CD4-positive, alpha-beta T cell (primary cell): ENCODE measurements around the gene ADAMTS17. TPM values are rescaled to one million over a fixed set of nuclear protein-coding genes. Genes with fewer than 3 reads are reported as not detected.

ENCODE experiments used
- ATAC-seq: fragments of 200-7000 bp; cut with Tn5 transposase; one replicate; pipeline ENCODE4 v1.10.0; 2022; ENCODE audit warnings: mild to moderate bottlenecking; ENCODE audit not compliant: poor library complexity
- CTCF ChIA-PET: fragments of 350-600 bp; sonication (Branson Sonifier 250); formaldehyde crosslinking; loops from one replicate; lab custom pipeline; 2021; ENCODE audit warnings: antibody characterized with exemption, inconsistent platforms; lab: Charles Lee
- POLR2A ChIA-PET: fragments of 350-600 bp; sonication (Branson Sonifier 250); formaldehyde crosslinking; loops from one replicate; lab custom pipeline; 2021; ENCODE audit warnings: antibody characterized with exemption, inconsistent platforms; lab: Charles Lee
- DNase-seq, 14 experiments: peaks; one replicate each; pipeline ENCODE4 v3.0.0-alpha.2; 2013 to 2020; ENCODE audit warnings: mixed read lengths in 2 of 14
- H3K27ac ChIP-seq, 2 donors: one replicate each; pipeline versions ENCODE4 v1.5.1 to v1.7.0; 2013; ENCODE audit warnings: low read length in 2 of 2, low read depth in 1 of 2, mild to moderate bottlenecking in 1 of 2
- H3K27me3 ChIP-seq, 2 experiments: 1 replicate in 1 of 2; 2 replicates in 1 of 2; pipeline versions ENCODE4 v1.6.1 to v1.7.0; 2013; ENCODE audit warnings: low read length in 2 of 2, control low read depth in 1 of 2, mild to moderate bottlenecking in 1 of 2, moderate library complexity in 1 of 2; ENCODE audit not compliant: insufficient read depth in 2 of 2, control insufficient read depth in 1 of 2
- H3K36me3 ChIP-seq: one replicate; pipeline ENCODE4 v1.6.1; 2013; ENCODE audit warnings: low read length, control low read depth; ENCODE audit not compliant: insufficient read depth
- H3K4me1 ChIP-seq: one replicate; pipeline ENCODE4 v1.6.1; 2013; ENCODE audit warnings: low read length, control low read depth; ENCODE audit not compliant: insufficient read depth
- H3K4me3 ChIP-seq: one replicate; pipeline ENCODE4 v1.5.1; 2013; ENCODE audit warnings: mild to moderate bottlenecking, low read length, moderate library complexity
- H3K9me3 ChIP-seq, 2 experiments: 1 replicate in 1 of 2; 2 replicates in 1 of 2; pipeline versions ENCODE4 v1.6.1 to v1.7.0; 2013; ENCODE audit warnings: low read length in 2 of 2, mild to moderate bottlenecking in 2 of 2, control low read depth in 1 of 2, moderate library complexity in 1 of 2; ENCODE audit not compliant: control insufficient read depth in 1 of 2, insufficient read depth in 1 of 2
- H3K27ac Mint-ChIP-seq: one replicate; pipeline ENCODE4 v1.8.0; 2020; ENCODE audit warnings: mixed read lengths
- H3K27me3 Mint-ChIP-seq: one replicate; pipeline ENCODE4 v1.8.0; 2021; ENCODE audit warnings: mixed read lengths
- H3K36me3 Mint-ChIP-seq: one replicate; pipeline ENCODE4 v1.8.0; 2021; ENCODE audit warnings: low read depth, mixed read lengths
- H3K4me1 Mint-ChIP-seq: one replicate; pipeline ENCODE4 v1.8.0; 2021; ENCODE audit warnings: low read depth, mixed read lengths
- H3K4me3 Mint-ChIP-seq: one replicate; pipeline ENCODE4 v1.8.0; 2020; ENCODE audit warnings: mild to moderate bottlenecking, mixed read lengths
- H3K9me3 Mint-ChIP-seq: one replicate; pipeline ENCODE4 v1.8.0; 2020; ENCODE audit warnings: mixed read lengths
- CTCF ChIP-seq: fragments of 200-600 bp; IDR thresholded peaks from one replicate; pipeline ENCODE4 v1.8.0; 2022; ENCODE audit warnings: antibody characterized with exemption, mild to moderate bottlenecking
- intact Hi-C, 2 experiments: fragments of 100-400 bp; cut with DNase I in 1 of 2; cut with micrococcal nuclease in 1 of 2; formaldehyde crosslinking; loops; one replicate each; pipeline versions ENCODE4 v1.15.1 to v1.9.0; 2023 to 2025; cut with DNase I, micrococcal nuclease
- total RNA-seq, 174 experiments: library from RNA in 2 of 174; stranded (reverse) in 2 of 174; gene quantifications; one replicate each; pipeline ENCODE4 v1.2.3 and lab custom pipeline; 2021 to 2026

Gene ADAMTS17
- total RNA-seq, 2 experiments from 2014 or later: 9.9 to 13.2 TPM

- no peaks in the 10 kb centered on the region for H3K4me1 Mint-ChIP-seq
- H3K4me1 ChIP-seq: no peaks in the 10 kb centered on the region
- DNase-seq: no peak
- POLR2A ChIA-PET: no interaction called here
- H3K36me3 Mint-ChIP-seq: no peaks in the 10 kb centered on the region
- H3K9me3 Mint-ChIP-seq: no peaks in the 10 kb centered on the region
- intact Hi-C loops: no loop called here
- TF ChIP-seq CTCF: no peak
- H3K9me3 ChIP-seq: peaks cover 0 to 1% of the 10 kb centered on the region in 2 experiments
- no peak overlapping the region for H3K27ac Mint-ChIP-seq
- no peaks in the 10 kb centered on the region for H3K27me3 Mint-ChIP-seq
- no peak overlapping the region for H3K4me3 ChIP-seq
- ATAC-seq: no peak
- H3K27ac ChIP-seq: no peak overlapping the region
- H3K27me3 ChIP-seq: no peaks in the 10 kb centered on the region
- no peaks in the 10 kb centered on the region for H3K36me3 ChIP-seq
- CTCF ChIA-PET: no interaction called here
- no peak overlapping the region for H3K4me3 Mint-ChIP-seq
Observed at GRCh38 chr15:99982662-99983061, 359.1 kb downstream of the ADAMTS17 start.

GRCh38 chr15:99981839-99982658 is 359.7 kb downstream of the ADAMTS17 start:
- CTCF ChIA-PET: no interaction called here

GRCh38 chr15:99981191-99981647 is 360.6 kb downstream of the ADAMTS17 start:
- ATAC-seq (no peak), DNase-seq (no peak)
- no peaks in the 10 kb centered on the region for H3K27me3 Mint-ChIP-seq
- no peak for TF ChIP-seq CTCF
- no peaks in the 10 kb centered on the region for H3K9me3 Mint-ChIP-seq
- ChIA-PET CTCF (no interaction called here), POLR2A (no interaction called here)
- no peaks in the 10 kb centered on the region for H3K36me3 Mint-ChIP-seq
- no peak overlapping the region for H3K27ac Mint-ChIP-seq
- H3K4me1 Mint-ChIP-seq: no peaks in the 10 kb centered on the region
- Histone ChIP-seq H3K36me3 (no peaks in the 10 kb centered on the region), H3K27me3 (no peaks in the 10 kb centered on the region), H3K4me1 (no peaks in the 10 kb centered on the region), H3K4me3 (no peak overlapping the region), H3K27ac (no peak overlapping the region), H3K9me3 (no peaks in the 10 kb centered on the region)
- H3K4me3 Mint-ChIP-seq: no peak overlapping the region
- intact Hi-C loops: no loop called here

More at GRCh38 chr15:99981839-99982658, 359.7 kb downstream of the ADAMTS17 start:
- Mint-ChIP-seq H3K27ac (no peak overlapping the region), H3K4me1 (no peaks in the 10 kb centered on the region), H3K36me3 (no peaks in the 10 kb centered on the region), H3K4me3 (no peak overlapping the region), H3K27me3 (no peaks in the 10 kb centered on the region), H3K9me3 (no peaks in the 10 kb centered on the region)
- TF ChIP-seq CTCF: no peak
- Histone ChIP-seq H3K36me3 (no peaks in the 10 kb centered on the region), H3K4me1 (no peaks in the 10 kb centered on the region), H3K27ac (no peak overlapping the region), H3K4me3 (no peak overlapping the region), H3K9me3 (no peaks in the 10 kb centered on the region), H3K27me3 (no peaks in the 10 kb centered on the region)
- DNase-seq (no peak), ATAC-seq (no peak)
- POLR2A ChIA-PET: no interaction called here
- intact Hi-C loops: no loop called here
